Germinal center (tissue), 1 donor: ENCODE measurements around the gene SCN4A.
"Not testable (repeated sequence)": the region's sequence is repeated elsewhere in the genome, so short reads cannot be mapped to it uniquely, and the experiment has no call there.

Experiments
- DNase-seq: peaks from one replicate; pipeline ENCODE4 v3.0.0; 2012; ENCODE audit warnings: mixed read lengths, low spot score

Gene SCN4A

DNA sequence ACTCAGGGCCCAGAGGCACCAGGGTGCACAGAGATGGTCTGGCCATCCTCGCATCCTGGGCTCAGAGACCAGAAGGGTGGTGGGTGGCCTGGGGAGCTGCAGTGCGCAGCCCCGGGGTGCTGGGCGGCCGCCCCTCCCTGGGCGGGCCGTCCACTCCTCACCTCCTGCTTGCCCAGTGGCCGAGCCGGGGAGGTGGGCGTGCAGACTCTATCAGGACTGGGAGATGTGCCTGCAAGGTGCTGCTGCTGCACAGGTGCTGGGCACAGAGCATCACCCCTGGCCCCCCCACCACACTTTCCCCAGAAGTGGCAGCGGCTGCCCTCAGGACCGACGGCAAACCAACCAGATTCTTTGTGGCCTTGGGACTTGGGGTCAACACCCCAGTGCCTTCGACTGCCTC lies at the start of gene SCN4A:
SCN4A (minus strand) TSS at position 123 of the 400 bp plus-strand sequence; CDS start at position 46, 77 bp downstream.
- no peak for DNase-seq

DNA sequence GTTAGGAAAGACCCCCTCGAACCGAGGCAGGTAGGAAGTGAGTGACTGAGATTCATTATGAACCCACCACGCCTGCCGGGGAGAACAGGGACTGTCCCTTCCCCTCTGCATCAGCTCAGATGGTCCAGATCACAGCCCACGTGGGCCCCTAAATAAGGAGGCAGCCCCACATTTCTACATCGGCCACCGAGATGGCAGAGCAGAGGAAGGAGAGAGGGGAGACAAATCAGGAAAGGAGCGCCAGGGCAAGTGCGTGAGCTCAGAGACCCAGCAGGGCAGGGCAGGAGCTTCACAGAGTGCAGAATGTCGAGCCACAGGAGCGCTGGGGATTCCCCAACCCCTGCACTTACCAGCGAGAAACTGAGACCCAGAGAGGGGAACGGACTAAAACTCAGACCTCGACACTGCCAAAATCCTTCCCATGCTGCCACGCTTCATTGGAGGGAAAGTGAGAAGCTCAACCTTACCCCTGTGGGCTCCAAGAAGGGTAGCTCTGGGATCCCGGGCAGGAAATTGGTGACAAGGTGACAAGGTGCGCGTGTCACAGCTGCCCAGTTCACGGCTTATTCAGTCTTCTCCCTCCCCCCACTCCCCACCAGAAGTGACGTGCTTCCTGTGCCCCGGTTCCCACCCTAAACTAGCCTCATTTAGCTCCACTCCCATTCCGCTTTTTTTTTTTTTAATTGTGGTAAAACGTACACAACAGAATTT lies 47.5 kb upstream of the SCN4A start, which contains the start of gene ICAM2:
ICAM2 (minus strand) TSS at position 578 of the 711 bp plus-strand sequence. CDS start 13,942 bp downstream, outside the sequence.
- DNase-seq, result peak; percentile 52

DNA sequence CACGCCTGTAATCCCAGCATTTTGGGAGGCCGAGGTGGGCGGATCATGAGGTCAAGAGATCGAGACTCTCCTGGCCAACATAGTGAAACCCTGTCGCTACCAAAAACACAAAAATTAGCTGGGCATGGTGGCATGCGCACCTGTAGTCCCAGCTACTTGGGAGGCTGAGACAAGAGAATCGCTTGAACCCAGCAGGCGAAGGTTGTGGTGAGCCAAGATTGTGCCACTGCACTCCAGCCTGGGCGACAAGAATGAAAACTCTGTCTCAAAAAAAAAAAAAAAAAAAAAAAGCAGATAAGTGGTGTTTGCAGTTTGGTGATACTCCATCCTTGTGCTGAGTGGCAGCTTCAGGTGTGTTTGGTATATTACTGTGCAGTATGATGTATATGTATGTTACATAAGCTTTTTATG lies 46.8 kb upstream of the SCN4A start:
- not testable (repeated sequence) for DNase-seq

DNA sequence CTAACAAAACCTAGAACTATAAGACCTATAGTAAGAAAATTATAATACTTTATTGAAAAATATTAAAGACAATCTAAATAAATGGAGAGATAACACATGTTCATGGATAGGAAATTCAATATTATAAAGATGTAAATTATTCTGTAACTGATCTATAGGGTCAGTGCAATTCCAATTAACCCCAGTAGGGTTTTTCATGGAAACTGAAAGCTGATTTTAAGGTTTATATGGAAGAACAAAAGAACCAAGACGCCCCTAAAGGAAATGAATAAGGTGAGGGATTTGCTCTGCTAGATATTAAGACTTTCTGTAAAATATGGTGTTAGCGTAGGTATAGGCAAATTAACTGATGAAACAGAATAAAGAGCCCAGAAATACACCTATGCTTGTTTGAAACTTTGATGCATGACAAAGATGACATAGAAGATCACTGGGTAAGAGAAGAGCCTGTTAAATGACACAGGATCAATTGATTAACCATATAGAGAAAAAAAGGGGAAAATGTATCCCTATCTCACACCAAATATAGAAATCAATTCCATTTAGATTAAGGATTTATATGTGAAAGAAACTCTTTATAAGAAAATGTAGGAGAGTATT lies 44.8 kb upstream of the SCN4A start:
- DNase-seq, result no peak

DNA sequence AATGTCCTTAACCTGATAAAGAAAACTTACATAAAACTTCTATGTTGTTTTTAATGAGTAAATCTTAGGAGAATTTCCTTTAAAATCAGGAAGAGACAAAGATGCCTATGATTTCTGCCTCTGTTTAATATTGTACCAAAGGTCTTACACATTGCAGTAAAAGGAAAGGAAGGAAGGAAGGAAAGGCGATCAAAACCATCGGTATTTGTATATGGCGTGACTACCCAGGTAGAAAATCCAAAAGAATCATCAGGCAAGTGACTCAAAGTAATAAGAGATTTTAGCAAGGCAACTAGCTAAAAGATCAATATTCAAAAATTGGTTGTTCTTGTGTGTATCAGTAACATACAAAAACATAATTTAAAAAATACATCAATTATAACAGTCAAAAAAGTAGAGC lies 44.3 kb upstream of the SCN4A start:
- DNase-seq, result no peak

DNA sequence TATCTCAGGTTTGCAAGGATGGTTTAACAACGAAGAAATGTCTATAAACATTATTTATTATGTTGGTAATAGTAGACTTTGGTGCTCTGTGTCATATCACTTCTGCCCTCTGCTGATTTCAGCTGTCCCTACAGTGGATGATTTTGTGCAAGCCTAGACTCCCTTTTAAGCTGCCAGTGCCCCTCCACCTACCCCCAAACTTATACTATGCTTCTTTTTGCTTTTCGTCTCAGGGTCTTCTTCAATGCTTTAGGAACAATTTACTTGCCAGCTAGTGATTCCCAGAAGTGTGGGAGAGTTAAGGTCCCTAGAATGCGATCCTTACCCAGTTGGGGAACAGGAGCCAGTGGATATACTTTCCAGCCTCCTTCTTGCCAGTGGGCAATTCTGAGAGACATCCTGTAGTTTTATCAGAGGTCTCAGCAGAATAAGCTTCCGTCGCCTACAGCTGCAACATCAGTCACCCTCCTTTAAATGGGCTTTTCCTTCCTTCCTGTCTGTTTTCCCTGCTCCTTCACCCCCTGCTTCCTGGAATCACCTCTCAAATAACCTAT lies 43.6 kb upstream of the SCN4A start:
- no peak for DNase-seq

DNA sequence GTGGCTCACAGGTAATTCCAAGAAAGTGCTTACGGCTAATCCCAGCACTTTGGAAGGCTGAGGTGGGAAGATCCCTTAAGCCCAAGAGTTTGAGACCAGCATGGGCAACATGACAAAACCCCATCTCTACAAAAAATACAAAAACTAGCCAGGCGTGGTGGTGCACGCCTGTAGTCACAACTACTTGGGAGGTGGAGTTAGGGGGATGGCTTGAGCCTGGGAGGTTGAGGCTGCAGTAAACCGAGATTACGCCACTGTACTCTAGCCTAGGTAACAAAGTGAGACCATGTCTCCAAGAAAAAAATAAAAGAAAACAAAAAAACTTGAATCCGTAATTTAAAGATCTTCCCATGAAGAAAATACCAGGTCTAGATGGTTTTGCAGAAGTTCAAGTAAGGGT lies 42.7 kb upstream of the SCN4A start:
- DNase-seq, result no peak

DNA sequence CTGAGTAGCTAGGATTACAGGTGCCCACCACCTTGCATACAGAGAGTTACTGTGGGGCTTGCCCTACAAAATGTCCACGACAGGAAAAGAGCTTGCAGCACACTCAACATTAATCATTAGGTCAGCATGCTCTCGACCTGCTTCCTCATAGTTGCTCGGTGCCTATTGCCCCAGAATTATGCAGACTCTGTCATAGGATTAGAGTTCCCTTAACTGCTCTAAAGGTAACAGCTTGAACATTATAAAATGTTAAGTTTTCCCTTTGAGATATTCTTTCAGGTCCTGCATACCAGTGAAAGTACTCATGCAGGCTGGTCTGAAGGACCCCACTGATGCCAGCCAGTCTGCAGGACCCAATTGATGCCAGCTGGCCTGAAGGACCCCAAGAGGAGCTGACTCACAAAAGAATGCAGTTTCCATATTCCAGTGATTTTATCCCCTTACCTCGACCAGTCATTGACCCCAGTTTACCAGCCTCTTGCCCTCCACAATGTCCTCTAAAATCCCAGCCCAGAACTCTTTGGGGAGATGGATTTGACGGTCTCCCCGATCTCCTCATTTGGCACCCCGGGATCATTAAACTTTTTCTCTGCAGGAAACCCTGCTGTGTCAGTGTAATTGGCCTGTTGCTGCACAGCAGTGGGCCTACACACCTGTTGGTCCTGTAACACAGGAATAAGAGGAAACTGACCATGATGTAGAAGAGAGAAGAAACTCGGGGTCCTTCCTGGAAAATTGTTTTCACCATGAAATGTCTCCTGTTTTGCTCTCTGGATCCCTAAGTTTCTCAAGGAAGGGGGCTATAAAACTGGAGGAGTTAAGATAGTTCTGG lies 37.1 kb upstream of the SCN4A start:
- DNase-seq, result no peak

DNA sequence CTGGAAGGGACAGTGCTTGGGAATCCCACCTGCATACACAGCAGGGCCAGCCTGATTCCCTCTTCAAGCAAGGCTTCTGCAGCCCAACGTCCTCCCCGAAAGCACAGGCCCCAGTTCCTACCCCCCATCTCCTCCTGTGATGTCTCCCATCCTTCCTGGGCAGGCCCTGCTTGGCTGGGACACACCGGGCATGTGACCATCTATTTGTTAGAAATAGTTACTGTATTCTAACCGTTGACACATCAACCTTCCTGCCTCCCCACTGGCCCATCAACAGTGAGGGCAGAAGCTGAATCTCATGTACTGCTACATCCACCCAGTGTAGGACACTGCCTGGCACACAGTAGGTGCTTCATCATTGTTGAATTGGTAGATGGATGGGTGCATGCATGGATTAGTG lies 36.1 kb upstream of the SCN4A start:
- no peak for DNase-seq

DNA sequence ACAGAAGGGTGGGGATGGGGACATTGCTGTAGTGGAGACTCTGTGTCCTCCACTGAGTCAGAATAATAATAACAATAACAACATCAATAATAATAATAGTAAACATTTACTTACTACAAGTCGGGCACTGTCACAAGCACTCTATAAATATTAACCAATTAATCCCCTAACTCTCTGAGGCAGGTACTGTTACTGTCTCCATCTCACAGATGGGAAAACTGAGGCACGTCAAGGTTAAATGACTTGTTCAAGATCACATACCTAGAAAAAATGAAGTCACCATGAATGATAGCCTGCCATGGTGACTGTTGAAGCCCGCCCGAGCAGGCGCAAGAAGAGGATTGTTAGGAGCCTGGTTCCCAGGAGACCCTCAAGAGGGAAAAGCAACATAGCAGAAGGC lies 35.6 kb upstream of the SCN4A start:
- no peak for DNase-seq

DNA sequence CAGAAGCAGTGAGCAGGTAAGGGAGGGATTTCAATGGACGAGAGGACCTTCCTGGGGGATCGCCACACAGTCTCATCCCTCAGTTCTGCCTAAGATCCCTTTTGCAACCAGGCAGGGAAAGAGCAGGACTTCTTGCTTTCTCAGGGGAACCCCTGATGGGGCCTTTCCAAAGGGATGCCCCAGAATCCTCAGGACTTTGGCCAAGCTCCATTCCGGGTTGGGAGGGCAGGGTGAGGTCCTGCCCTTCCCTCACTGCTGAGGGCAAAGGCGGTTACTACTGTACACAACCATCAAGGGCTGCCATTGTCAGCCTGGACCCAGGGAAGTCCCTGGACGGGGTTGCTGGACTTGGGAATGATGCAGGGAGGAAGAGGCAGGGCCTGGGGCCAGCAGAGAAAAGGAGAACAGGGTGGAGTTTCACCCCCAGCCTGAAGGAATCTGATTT lies 35.1 kb upstream of the SCN4A start:
- no peak for DNase-seq

DNA sequence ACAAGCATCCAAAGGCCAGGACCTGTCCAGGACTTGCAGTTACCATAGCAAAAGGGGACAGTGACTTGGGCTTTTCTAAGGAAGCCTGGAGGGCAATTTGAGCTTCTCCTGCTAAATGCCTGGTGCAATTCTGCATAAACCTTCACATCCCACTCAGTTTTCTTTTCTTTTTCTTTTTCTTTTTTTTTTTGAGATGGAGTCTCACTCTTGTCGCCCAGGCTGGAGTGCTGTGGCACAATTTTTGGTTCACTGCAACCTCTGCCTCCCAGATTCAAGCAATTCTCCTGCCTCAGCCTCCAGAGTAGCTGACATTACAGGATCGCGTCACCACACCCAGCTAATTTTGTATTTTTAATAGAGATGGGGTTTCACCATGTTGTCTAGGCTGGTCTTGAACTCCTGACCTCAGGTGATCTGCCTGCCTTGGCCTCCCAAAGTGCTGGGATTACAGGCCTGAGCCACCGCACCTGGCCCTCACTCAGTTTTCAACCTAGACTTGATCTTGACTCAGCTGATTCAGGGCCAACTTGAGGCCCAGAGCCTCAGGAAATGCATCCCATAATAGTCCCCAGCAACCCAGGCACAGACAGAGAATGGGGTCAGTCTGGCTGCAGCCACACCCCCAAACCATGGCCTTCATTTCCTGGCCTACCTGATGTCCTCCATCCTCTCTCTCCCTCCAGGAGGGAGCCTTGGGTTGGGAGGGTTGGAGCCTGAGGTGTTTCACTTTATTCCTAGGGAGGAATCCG lies 34.5 kb upstream of the SCN4A start:
- not testable (repeated sequence) for DNase-seq

DNA sequence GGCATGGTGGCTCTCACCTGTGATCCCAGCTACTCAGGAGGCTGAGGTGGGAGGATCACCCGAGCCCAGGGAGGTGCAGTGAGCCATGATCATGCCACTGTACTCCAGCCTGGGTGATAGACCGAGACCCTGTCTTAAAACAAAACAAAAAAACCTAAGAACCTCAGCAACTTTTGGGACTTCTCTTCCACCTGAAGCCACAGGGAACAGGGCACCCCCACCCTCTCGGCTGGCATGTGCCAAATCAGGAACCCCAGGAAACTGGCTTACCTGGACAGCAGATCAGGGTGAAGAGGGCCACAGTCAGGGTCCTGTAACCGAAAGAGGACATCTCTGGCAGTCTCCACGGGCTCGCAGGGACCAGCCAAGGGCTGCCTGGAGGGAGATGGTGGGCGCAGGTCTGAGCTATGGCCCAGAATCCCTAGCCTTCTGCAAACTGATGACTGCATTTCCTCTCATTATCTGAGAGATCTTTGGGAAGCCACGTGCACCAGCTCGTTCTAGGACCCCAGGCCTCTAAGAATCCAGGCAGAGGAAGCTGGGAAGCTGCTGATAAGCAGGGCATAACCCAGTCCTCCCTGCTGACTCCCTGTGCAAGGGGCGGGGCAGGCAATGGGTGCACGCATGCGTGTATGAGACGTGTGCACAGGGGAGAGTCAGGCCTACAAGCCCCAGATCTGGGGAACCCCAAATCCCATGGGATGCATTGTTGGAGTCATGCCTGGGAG lies 33.8 kb upstream of the SCN4A start:
- no peak for DNase-seq

DNA sequence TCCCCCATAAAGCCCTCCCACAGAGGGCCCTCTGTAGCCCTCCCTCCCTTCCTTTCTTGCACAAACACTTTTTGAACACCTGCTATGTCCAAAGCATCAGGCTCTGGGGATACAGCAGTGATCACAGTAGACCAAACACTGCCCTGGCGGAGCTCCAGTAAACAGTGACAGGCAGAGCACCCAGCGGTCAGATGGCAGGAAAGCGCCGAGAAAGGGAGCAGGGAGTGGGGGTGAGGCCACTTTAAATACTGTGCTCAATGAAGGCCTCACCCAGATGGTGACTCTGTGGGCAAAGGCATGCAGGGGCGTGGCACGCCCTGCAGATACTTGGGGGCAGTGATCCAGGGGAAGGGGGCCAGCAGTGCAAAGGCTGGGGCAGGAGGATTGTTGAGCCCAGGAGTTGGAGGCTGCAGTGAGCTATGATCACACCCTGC lies 33.0 kb upstream of the SCN4A start:
- DNase-seq, result no peak

DNA sequence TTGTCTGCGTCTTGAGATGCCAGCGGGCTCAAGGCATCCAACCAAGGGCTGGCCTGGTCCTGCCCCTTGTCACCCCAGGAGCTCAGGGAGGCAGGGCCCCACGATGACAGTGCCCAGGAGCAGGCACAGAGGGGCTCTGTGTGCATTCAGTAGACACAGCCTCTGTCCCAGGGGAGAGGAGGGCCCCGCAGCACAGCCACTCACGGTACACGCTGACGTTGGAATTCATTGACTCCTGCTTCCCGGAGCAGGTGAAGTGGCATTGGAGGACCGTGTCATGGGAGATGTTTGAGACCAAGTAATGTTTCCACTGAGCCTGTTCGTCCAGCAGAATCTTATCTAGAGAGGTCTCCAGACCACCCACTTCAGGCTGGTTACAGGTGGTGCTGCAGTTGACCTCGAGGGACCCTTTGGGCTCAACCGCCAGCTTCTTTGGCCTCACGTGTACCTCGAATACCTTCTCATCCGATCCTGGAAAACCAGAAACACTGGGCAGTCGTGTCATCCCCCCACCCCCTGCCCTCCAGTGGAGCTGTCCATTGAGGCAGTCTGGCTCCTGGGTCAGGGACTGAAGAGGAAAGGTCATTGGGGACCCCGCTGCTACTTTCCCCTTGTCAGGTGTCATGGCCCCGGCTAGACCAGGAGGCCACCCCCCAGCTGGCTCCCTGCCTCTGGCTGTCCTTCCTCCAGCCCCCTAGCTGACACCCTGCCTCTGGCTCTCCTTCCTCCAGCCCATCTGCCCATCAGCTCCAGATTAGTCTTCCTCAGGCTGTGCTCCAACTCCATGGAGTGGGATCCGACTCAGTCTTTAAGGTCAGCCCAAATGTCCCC lies 32.4 kb upstream of the SCN4A start:
- no peak for DNase-seq

DNA sequence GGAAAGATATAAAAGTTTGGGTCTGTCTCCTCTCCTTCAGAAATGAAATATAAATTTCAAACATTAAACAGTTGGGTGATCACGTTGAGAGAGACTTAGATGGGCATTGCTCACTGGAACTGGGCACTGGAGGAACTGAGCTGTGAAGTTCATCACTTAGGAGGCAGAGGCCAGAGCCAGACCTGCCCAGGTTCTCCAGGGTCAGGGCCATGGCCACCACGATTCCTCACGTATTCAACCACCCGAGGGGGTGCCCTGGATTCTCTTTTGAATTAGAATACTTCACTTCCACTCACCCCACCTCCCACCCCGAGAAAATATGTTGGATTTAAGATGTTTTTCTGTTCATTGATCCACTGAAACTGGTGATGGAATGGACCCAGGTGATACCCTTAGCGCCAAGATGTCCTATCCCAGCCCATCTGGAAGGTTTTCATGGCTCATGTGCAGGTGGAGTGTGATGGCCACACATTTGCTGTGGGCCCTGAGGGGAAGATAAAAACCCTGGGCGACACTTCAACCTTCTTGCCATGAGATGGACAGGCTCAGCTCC lies 31.6 kb upstream of the SCN4A start:
- no peak for DNase-seq

DNA sequence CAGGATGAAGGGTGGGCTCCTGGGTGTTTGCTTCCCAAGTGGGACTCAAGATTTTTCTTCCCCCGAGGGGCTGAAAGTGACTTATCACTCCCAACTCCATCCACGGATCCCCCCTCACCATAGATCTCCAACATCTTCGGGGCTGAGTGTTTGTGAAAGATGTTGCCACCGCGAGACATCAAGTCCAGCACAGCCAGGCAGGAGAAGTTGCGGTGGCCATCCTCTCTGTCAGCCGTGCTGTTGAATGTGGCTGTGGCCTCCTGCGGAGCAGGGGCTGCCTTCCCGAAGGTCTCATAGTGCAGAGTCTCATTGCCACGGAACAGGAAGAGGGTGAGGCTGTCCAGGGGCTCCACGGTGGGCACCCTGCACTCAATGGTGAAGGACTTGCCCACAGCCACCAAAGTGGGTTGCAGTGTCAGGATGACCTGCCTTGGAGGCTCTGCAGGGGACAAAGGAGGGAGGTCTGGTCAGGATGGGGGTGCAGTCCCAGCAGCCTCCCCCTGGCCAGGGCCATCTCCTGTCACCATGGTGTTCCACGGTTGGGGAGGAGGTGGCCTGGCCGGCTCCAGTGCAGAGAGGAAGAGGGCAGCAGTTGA lies 30.9 kb upstream of the SCN4A start:
- DNase-seq, result no peak

DNA sequence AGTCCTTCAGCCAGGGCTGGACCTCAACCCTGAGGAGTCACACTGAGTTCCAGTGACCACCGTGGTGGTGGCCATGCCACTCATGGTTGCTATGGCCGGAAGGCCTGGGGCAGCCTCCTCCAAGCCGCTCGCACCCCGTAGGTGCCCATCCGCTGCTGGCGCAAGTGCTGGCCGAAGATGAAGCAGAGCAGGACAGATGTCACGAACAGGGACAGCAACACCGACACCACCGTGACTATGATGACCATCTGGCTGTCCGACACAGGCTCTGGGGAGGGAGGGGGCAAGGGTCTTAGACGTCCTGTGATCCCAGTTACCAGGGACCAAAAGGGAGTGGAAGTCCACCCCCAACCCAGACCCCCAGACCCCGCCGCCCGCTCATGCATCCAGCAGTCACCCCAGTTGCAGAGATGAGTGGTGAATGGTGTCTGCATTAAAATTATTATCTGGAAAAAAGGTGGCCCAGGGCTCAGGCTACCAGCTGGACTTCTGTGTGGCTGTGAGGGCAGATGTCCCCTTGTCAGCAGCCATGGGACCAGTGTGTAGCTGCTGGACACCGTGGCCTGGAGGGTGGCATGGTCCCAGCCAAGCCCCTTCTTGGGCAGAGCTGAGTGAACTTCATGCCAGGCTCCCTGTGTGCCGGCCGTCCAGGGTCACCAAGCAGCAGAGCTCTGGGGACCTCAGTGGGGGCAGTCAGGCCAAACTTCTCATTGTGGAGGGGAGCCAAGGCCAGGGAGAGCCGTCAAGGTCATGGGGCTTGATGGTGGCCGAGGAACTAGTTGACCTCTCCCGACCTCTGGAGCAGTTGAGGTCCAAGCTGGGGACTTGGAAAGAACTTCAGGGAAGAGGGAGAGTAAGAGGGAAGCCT lies 30.2 kb upstream of the SCN4A start:
- no peak for DNase-seq
